OCI-M2 (cell line): ENCODE data around the gene PREX1.
"Not testable (repeated sequence)": the region's sequence is repeated elsewhere in the genome, so short reads cannot be mapped to it uniquely, and the experiment has no call there.

ENCODE experiments used
- DNase-seq: peaks from one replicate; lab custom pipeline; 2025; ENCODE audit not compliant: unreplicated experiment; lab: John Stamatoyannopoulos, UW

The PREX1 gene, protein sequence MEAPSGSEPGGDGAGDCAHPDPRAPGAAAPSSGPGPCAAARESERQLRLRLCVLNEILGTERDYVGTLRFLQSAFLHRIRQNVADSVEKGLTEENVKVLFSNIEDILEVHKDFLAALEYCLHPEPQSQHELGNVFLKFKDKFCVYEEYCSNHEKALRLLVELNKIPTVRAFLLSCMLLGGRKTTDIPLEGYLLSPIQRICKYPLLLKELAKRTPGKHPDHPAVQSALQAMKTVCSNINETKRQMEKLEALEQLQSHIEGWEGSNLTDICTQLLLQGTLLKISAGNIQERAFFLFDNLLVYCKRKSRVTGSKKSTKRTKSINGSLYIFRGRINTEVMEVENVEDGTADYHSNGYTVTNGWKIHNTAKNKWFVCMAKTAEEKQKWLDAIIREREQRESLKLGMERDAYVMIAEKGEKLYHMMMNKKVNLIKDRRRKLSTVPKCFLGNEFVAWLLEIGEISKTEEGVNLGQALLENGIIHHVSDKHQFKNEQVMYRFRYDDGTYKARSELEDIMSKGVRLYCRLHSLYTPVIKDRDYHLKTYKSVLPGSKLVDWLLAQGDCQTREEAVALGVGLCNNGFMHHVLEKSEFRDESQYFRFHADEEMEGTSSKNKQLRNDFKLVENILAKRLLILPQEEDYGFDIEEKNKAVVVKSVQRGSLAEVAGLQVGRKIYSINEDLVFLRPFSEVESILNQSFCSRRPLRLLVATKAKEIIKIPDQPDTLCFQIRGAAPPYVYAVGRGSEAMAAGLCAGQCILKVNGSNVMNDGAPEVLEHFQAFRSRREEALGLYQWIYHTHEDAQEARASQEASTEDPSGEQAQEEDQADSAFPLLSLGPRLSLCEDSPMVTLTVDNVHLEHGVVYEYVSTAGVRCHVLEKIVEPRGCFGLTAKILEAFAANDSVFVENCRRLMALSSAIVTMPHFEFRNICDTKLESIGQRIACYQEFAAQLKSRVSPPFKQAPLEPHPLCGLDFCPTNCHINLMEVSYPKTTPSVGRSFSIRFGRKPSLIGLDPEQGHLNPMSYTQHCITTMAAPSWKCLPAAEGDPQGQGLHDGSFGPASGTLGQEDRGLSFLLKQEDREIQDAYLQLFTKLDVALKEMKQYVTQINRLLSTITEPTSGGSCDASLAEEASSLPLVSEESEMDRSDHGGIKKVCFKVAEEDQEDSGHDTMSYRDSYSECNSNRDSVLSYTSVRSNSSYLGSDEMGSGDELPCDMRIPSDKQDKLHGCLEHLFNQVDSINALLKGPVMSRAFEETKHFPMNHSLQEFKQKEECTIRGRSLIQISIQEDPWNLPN (N-terminal part only)

DNA sequence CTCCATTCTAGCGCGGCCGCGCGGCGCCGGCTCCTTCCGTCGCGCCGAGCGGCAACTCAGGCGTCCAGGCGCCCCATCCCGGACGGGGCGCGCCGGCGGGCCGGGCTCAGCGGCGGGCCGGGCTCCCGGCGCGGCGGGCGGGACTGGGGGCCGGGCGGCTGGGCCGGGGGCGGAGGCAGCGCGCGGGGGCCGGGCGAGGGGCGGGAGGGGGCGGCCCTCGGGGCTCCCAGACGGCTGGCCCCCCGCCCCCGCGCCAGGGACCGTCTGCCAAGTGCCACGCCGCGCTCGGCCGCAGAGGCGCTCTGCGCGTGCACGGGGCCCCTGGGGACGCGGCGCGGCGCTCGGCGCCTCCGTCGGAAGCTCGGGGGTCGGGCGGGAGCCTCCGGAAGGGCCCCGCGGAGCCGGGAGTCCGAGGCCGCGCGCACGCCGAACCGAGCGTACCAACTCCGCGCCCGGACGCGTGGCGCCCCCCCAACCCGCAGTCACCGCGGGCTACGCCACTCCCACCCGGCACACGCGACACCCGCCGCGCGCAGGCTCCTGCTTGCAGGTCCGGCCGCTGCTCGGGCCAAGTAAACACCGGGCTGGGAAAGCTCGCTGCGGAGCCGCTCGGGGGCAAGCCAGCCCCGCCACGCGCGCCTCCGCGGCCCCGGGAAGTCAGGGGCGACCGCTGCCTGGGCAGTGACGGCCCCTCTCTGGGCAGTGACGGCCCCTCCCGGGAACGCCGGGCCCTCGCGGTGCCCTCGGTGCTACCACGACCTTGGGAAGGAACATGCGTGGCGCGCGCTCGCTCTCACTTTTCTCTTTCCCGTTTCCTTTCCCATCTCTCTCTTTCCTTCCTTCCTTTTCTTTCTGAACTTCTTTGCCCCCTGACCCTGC is at the start of gene PREX1:
TSS of gene PREX1 (minus strand) at position 145 of the 879 bp plus-strand sequence. CDS start at position 6, 139 bp downstream.
- no peak for DNase-seq

DNA sequence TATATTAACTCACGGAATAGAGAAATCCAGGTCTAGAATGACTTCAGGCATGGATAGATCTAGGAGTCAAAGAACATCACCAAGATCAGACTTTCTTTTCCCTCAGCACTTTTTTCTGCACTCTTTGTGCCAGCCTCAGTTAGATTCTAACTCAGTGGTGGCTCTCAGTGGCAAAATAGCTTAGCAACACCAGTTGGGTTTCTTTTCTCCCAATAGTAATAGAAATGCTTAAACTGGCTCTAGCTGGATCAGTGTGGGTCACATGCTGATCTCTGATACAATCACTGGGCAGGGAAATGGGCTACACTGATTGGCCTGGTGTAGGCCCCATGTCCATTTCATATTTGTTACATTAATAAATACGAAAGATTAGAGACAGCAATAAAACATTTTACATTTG is 49.5 kb upstream of the PREX1 start:
- DNase-seq = no peak

DNA sequence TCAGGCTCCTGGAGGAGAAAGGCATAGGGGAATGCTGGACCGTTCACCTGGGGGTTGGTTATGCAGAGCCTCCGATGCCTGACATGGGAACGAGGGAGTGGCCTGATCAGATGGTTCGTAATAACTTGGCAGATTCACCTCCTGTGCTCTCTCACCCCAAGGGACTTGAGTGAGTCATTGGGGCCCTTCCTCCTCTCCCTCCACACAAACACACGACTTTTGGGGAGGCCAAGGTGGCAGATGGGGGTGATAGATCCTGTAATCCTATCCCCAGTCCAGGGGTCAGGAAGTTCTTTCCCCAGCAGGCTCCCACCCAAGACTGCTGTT is 48.1 kb upstream of the PREX1 start:
- DNase-seq = no peak

DNA sequence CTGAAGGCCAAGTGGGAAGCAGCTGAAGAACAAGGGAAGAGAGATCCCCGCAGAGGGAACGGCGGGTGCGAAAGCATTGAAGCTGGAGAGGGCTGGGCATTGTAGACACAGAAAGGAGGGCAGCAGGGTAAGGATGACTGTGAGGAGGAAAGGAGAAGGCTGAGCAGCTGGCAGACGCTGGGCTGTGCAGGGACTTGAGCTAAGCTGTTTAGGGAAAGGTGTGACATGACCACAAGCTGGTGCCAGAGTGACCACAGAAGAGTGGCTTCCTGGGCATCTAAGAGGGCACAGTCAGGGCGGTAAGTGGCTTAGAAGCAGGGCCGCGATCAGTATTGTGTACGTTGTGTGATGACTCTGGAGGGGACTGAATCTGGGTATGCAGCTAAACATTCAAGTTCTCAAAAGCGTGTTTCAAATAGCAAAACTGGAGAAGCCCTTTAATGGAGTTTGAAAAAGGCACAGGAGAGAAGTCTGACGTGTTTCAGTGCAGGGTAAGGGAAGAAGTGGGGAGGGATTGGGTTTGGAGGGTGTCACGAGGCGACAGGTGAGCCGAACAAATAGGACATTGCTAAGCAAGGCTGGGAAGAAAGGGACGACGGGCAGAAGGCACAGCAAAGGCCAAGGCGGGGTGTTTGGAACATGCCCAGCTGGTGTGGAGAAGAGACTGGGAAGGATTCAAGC is 47.6 kb upstream of the PREX1 start:
- DNase-seq = no peak

DNA sequence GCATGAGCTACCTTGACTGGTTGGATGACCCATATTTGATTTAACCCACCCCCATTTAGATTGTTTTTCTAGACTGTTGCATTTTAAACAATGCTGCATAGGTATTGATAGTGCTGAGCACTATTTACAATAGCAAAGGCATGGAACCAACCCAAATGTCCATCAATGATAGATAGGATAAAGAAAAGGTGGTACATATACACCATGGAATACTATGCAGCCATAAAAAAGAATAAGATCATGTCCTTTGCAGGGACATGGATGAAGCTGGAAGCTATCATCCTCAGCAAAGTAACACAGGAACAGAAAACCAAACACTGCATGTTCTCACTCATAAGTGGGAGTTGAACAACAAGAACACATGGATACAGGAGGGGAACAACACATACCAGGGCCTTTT is 41.6 kb upstream of the PREX1 start:
- DNase-seq = not testable (repeated sequence)

DNA sequence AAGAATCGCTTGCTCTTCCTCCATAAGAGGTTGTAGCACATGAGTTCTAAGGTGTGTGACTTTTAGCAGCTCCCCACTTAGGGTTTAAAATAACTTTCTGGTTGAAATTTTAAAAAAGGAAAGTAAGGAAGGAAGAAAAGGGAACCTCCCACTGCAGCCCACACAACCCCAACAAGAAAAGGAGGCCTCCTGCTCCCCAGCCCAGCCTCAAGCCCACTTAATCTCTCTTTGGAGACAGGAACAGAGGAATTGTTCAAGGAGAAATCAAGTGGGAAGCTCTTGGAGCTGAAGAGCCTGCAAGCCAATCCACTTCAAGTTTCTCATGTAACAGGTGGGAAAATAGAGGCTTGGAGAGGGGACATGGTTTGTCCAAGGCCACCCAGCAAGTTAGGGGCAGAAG is 39.1 kb upstream of the PREX1 start:
- DNase-seq = no peak

DNA sequence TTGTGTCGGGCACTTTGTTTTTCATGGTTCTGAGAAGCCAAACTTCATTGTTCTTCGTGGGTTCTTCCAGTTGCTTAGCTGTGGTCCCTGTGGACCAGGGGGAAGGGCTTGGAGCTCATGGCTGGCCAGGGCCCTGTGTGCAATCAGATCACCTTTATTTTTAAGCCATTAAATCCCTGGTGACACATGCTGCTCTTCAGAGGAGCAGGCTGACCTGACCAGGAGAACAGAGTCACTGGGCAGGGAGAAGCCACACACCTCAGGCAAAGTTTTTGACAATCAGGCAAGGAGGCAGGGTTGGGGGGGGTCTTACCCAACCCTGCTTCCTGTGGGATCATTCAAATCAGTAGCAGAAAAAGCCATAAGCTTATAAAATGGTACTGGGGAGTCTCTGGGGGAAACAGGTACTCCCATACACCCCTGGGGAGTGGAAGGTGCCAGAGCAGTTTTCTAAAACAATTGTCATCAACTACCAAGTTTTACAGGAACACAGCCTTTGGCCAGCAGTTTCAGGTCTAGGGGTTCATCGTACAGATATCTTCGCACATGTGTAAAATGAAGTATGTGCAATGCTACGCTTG is 37.0 kb upstream of the PREX1 start:
- no peak for DNase-seq

DNA sequence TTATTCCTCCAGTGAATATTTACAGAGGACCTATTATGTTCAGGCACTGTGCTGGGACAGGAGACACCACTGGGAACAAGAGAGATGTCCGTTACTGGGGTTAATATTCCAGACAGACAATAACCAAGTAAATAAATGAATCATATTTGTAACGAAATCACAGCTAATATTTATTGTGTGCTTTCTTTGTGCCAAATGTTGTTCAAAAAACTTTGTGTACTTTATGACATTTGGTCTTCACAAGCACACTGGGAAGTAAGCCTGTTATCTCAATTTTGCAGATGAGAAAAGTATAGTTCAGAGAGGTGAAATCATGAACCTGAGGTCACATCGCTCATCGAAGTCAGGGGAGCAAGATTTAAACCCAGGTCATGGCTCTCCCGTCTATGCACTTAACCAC is 36.5 kb upstream of the PREX1 start:
- DNase-seq = no peak

DNA sequence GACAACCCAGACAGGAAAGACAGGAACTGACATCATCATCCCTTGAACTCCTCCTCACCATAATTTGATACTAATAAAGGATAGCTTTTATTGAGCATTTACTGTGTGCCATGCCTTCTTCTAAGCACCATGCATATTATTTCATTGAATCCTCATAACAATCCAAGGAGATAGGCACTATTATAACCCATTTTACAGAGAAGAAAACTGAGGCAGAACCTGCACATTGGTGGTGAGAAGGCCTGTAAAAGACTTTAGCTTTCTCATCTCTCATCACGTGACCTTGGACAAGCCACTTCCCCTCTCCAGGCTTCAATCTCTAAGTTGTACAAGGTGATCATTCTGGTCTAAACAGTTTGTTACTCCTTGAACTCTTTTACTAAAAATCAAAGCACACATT is 34.5 kb upstream of the PREX1 start:
- DNase-seq = no peak

DNA sequence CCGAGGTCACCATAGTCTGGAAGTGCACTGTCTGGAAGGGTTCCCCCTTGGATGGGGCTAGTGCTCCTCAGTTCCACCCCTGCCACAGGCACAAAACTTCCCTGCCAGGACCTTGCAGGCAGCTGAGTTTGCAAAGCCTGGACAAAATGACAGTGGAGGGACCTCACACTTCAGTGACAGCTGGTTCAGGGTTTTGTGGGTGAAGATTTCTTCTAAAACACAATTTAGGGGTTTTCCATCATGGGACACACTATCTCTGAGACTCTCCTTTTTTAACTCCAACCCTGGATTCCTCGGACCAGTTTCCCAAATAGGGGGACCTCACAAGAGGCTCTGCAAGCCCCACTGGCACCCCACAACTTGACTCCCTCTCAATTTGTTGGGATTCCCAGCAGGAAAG is 33.6 kb upstream of the PREX1 start:
- DNase-seq = no peak

DNA sequence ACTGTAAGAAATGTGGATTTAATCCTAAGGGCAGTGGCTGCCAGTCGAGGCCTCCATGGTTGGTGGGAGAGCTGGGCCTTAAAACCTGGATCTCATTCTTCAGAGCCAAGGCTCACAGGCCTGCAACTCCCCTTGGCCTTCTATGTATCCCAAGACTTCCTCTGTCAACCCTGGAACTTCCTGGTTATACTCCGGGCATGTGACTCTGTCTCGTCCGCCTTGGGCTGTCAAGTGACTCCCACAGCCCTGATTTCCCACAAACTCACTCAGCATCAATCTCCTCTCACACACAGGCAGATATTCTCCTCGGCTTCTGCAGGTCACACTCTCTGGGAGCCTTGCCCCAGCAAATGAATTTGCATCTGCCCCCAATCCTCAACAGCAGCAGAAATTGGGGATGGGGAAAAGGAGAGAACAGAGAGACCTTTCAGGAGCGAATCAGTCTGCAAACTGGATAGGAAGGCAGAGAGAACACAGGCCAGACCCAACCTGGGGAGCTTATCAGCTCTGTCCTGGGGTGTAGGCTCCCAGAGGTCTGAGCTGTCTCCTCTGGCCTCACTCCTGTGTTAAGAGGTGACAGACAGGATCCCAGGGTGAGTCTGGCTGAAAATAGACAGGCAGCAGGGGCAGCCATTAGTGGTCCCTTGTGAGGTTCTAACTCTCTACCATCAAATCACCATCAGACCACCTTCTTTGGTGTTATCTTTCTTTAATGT is 30.4 kb upstream of the PREX1 start:
- DNase-seq = no peak

DNA sequence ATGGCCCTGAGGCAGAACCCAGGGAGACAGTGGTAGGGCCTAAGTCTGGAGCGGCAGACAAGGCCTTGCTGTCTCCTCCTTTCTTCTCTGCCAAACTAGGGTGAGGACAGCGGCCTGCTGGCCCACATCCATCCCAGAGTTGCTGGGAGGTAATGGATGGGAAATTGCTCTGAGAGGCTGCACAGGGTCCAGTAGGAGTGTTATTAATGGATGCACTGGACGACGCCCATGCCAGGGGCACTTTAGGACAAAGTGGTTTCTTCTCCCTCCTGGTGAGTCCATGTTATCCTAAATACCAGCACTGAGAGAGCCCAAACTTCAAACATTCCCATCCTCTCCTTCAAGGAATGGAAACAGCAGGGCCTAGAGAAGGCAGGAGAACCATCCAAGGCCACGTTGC is 28.3 kb upstream of the PREX1 start:
- DNase-seq = no peak

DNA sequence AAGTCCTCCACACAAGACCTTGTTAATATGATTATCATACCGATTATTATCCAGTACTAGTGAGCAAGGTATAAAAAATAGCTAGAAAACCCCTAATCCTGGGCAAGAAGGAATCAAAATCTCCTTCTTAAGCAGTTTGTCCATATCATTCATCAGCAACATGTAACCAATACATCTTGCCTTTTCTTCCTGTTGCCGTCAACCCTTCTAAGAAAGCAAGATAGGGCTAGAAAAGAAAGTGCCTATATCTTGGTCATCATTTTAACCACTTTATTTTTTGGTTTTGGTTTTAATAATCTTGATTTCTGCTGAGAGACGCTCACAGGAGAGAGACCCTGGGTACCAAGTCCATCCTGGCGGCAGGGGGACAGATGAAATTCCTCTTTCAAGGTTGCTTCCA is 27.2 kb upstream of the PREX1 start:
- DNase-seq = no peak

DNA sequence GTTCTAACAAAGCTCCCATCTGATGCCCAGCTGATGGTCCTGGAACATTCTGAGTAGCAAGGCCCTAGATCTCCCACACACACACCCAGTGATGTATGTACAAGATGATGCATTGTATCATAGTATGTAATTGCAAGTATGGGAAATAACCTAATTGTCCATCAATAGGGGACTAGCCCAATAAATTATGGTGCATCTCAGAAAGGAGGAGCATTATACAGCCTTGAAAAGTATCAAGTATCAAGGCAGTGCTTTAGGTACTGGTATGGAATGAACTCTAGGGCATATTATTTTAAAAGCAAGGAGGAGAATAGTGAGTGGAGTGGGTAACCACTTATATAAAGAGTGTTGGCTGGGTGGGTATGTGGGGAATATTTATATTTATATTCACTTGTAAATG is 24.8 kb upstream of the PREX1 start:
- DNase-seq = no peak

DNA sequence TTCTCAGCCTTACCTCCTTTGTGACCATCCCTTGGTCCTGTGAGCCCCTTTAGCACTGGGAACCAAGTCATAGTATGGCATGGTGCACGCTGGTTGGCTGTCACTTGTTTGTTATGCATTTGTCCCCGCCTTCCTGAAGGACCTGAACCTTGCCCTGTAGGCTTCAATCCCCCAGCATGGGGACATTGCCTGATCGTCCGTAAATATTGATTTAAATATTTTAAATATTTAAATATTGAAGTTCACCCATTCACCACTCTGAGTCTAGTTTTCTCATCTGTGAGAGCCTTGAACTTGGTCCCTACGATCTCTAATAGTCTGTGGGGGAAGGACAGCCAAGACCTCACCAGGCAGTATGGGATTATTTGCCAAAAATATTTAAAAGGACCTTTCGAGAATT is 23.8 kb upstream of the PREX1 start:
- DNase-seq = no peak

DNA sequence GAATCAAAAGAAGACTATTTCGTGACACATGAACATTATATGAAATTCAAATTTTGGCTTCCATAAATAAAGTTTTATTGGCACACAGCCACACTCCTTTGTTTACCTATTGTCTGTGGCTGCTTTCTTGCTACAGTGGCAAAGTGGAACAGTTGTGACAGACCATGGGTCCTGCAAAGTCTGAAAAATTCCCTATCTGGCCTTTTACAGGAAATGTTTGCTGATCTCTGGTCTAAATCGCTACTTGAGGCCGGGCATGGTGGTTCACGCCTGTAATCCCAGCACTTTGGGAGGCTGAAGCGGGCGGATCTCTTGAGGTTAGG is 23.1 kb upstream of the PREX1 start:
- no peak for DNase-seq

DNA sequence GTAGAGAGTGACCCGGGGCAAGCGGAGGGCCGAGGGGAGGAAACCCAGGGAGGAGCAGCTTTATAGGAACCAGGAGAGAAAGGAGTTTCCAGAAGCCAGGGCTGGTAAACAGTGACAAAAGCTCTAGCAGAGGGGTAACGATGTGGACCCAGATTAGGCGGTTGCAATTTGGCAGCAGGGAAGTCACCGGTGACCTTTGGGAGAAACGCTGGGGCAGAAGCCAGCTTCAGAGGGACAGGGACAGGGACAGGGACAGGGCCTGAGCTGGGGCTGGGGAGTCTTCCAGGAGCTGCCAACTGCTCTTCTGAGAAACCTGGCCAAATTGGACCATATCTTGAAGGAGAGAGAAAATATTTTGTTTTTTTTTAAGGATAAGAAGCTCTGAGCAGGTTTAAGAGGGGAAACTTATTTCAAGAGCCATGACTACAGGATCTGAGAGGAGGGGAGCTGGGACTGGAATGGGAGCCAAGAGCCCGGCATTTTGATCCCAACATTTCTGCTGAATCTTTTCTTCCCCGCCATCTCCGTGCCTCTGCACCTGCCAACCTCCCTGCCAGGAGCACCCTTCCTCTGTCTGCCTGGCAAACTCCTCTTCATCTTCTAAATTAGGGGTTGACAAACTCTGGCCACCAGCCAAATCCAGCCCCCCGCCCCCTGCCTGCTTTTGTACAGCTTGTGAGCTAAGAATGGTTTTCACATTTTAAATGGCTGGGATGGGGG is 22.6 kb upstream of the PREX1 start:
- DNase-seq = no peak

DNA sequence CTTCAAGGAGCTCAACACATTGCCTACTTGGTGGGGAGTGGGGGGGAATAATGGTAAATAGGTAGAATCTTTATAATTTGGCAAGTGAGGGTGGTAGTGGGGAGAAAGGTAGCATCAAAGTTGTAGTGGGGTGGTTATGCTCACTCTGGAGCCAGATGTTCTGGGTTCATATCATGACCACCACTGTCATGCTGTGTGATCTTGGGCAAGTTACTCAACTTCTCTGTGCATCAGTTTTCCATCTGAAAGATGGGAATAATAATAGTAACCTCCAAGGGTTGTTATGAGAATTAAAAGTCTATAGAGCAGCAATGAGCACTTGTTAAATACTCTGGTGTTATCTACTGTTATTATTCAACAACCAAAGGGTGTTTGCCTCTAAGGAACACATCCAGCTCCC is 22.0 kb upstream of the PREX1 start:
- no peak for DNase-seq

DNA sequence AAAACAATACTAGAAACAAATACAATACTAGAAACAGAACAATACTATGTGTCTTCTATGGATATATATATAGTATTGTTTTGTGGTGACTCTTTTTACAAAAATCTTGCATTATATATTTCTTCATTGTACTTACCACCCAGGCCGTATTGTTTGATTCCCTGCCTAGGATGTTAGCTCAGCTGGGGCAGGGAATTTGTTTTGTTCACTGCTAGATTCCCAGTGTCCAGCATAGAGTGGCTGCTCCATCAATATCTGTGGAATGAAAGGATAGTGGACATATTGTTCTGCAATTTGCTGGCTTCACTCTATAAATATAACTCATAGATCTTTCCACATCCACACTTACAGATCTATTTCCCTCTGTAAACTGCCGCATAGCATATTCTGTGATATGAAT is 21.5 kb upstream of the PREX1 start:
- DNase-seq = no peak
